GM19395 (cell line): Measurements from ENCODE around the gene TSPAN15.

Experiments
- ATAC-seq: cut with Tn5 transposase; IDR thresholded peaks from one replicate; pipeline ENCODE4 v1.9.1; 2021; ENCODE audit warnings: mild to moderate bottlenecking, moderate library complexity; ENCODE audit not compliant: unreplicated experiment

Gene TSPAN15

GRCh38 chr10:69464401-69464800 lies 13.1 kb downstream of the TSPAN15 start:
- no peak for ATAC-seq

DNA sequence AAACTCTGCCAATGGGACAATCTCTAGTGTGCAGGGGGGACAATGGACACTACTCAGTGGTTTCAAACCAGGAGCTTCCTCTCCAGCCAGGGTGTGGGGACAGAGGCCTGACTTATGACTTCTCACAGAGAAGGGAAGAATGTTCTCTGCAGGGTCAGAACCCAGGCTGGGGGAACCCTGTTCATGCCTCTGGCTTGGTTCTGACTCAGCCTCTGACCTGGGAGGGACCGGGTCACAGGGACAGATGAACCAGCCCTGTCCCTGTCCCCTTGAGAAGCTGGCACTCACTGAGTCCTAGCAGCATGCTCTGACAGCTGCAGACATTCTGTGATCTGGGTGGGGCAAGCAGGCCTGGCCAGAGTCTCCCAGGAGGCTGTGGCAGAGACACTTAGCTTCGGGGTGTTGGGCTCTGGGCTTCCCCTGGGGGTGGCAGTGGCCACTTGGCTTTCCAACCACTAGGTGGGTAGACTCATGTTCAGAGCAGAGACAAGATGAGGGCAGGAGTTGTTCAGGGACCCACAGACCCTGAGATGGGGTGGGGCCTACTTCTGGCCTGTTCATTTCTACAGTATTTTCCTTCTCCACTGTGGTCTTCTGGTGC lies 13.6 kb downstream of the TSPAN15 start:
- no peak for ATAC-seq

- ATAC-seq = no peak
Measured at GRCh38 chr10:69465457-69466157, 14.3 kb downstream of the TSPAN15 start.

DNA sequence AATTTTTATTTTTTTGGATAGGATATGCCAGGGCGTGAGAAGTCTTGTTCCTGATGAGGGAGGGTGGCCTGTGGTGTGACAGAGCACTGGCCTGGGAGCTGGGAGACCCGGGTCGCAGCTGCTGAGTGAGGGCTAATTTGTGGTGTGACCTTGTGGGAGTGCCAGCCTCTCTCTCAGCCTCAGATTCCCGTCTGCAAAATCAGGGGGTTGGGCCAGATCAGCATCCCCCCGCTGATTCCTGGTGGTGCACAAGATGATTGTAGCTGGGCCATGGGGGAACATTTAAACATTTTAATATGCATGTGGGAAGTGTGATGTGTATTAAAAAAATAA lies 14.9 kb downstream of the TSPAN15 start:
- ATAC-seq = no peak

DNA sequence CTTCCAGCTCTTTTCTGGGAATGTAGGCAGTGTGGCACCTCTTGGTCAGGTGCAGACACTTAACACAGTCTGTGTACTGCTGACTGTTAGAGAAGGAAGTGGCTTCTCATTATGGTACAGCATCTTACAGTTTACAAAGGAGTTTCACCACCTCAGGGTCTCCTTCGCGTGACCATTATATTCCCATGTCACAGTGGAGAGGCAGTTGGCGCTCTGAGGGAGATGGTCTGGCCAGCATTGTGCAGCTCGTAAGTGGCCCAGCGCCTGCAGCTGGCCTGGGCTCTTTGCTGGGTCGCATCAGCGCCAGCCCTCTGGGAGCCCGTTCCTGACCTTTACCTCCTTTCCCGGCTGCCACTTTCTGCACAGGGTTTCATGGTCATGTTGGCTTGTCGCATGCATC lies 15.4 kb downstream of the TSPAN15 start:
- ATAC-seq = no peak

GRCh38 chr10:69467928-69468750 lies 16.9 kb downstream of the TSPAN15 start:
- no peak for ATAC-seq

- ATAC-seq = no peak
Measured at GRCh38 chr10:69468751-69469089, 17.5 kb downstream of the TSPAN15 start.

DNA sequence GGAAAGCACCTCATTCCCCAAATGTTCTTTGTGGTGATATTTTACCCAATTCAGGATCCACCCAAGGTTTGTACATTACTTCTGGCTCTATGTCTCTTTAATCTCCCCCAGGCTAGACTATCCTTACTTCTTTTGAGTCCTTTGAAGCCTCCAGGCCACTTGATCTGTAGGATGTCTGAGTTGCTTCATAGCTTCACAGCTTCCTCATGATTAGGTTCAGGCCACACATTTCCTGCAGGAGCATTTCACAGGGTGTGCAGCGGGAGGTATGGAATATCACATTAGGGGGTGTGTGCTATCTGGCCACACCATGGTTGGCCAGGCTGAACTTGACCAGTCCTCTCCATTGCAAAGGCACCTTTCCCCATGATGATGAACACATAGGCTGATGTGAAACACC lies 18.7 kb downstream of the TSPAN15 start:
- ATAC-seq = no peak

- ATAC-seq = no peak
Measured at GRCh38 chr10:69470463-69471384, 19.5 kb downstream of the TSPAN15 start.

DNA sequence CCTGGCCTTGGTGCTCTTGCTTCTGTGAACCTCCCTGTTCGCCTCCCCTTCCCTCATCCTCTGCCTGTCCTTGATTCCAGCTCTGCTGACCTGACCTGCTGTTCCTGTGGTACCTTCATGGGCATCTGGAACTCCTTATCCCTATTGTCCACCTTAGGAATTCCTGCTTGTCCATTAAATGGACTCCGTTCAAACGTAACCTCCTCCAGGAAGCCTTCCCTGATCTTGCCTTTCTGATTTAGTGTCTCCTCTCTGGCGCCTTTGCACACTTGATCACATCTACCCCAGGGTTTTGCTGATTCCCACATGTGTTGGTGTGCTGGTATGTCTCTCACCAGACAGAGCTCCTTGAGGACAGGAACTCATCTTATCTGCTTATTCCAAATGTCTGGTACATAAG lies 20.9 kb downstream of the TSPAN15 start:
- ATAC-seq = no peak

- no peak for ATAC-seq
Measured at GRCh38 chr10:69472544-69472943, 21.3 kb downstream of the TSPAN15 start.

- ATAC-seq = no peak
Measured at GRCh38 chr10:69473304-69473990, 22.2 kb downstream of the TSPAN15 start.

- no peak for ATAC-seq
Measured at GRCh38 chr10:69474742-69475432, 23.6 kb downstream of the TSPAN15 start.

DNA sequence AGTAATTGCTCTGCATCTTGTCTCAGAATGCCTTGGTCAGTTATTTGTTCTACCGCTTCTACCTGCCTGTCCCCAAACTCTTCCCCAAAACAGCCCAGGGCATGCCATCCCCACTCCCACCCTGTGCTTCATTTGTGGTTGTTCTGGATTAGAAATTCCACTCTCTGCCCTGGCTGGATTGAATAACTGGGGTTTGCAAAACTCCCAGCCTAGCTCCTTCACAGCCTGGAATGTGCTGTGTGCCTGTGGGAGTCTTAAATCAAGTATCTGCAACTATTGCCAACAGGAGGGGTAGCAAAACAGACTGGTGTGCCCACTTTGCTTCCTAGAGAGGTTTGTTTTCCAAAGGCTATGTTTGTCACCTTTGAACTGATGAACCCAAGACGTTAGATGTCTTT lies 24.2 kb downstream of the TSPAN15 start:
- ATAC-seq = no peak

- ATAC-seq = no peak
Measured at GRCh38 chr10:69477968-69478597, 26.8 kb downstream of the TSPAN15 start.

GRCh38 chr10:69479240-69480067 lies 28.2 kb downstream of the TSPAN15 start:
- ATAC-seq = no peak

- ATAC-seq = no peak
Measured at GRCh38 chr10:69480068-69480412, 28.8 kb downstream of the TSPAN15 start.

DNA sequence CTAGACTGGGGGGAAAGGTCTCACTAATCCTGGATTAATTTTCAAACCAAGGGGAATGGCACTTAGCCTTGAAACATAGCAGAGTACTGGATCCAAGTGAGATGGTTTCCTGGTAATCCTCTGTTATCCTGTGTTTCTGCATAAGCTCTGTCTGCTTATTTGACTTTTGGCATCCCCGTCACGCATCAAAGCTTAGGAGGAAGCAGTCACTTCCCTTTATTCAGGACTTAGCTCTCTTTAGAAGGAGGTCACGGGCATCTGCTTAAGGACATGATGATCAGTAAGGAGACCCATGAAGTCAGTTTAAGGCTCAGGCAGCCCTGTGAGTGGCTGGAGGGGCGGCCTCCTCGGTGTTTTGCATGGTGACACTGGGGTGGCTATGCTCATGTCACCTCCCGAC lies 30.0 kb downstream of the TSPAN15 start:
- ATAC-seq = no peak
